SK-N-MC (cell line): ENCODE measurements around the gene HOXC13.

ENCODE experiments used
- EZH2 ChIP-seq: fragments of 200-600 bp; sonication (generic); IDR thresholded peaks from one replicate; pipeline ENCODE4 v1.6.1; 2017; ENCODE audit warnings: antibody characterized with exemption
- FOXP2 ChIP-seq: optimal IDR thresholded peaks from 2 replicates; pipeline ENCODE3; 2011; ENCODE audit warnings: mild to moderate bottlenecking, moderate library complexity; ENCODE audit not compliant: insufficient read depth; ENCODE audit errors: extremely low read length, control extremely low read depth
- POLR2AphosphoS5 ChIP-seq: IDR thresholded peaks from 2 replicates; pipeline ENCODE4 v1.6.1; 2012; ENCODE audit warnings: mild to moderate bottlenecking, low read depth, low read length, borderline replicate concordance

- no peak for TF ChIP-seq EZH2
- no peak; the same call in 1 of the 2 replicates for TF ChIP-seq POLR2AphosphoS5
- no peak for TF ChIP-seq FOXP2
Observed at GRCh38 chr12:53973236-53974042, 34.8 kb downstream of the HOXC13 start.
